IPS-11a (cell line): Measurements from ENCODE around the gene CDH23.

Source experiments
- H3K4me3 ChIP-seq: one replicate; pipeline ENCODE4 v1.5.1; 2013; ENCODE audit warnings: low read depth, low read length, control low read depth

The CDH23 gene

DNA sequence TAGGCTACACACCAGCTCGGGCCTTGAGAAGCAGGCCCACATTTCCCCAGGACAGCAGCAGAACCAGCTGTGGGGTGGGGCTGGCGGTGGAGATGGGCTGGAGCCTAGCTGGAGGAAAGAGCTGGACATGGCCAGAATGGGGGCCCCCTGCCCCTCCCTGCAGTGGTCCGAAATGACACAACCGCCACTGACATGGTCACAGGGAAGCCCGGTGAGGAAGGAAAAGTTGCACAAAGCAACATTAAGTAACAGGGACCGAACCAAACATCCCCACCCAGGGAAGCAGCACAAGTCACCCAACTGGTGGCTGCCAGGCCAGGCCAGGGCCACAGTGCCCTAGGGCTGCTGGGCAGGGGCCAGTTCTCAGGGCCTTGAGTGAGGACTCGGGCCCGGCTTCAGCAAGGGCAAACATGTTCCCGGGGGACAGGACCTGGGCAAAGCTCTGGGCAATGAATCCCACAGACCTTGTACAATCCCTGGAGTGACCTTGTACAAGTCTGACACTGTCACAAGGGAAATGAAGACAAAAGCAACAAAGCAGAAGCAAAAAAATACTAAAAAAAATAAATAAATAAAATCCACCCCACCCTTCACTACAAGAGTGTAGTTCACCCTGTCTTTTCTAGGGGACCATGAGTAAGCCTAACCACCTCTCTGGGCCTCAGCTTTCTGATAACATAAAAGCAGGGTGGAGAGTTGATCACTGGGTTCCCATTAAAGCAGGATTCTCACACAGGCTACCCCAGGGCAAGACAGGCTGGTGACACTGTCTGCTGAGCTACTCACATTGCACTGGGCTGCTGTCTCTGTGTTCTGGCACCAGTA, 421.3 kb downstream of the CDH23 start:
- H3K4me3 ChIP-seq: no peak overlapping the region

DNA sequence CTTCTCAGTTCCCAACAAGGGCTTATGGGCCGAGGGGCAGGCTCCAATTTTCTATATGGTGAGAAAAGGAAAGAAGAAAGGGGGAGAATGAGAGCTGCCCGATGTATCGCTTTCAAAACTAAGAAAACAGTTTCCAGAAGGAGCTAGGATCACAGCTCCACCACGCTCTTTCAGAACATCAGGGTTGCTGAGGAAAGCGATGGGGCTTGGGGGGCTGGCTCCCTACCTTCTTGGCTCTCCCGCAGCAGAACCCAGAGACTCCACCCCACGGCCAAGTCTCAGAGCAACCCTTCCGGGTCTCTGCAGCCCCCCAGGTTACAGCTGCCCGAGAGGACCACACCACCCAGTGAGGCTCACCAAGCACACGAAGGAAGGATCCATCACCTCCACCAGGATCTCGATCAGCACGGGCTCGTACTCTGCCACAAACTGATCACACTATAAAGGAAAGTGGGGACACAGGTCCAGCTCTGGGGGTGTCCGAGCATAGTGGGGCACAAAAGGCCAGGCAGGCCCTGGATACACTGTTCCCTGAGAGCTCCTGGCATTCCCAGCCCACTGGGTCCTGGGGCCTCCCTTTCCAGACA, 422.0 kb downstream of the CDH23 start:
- H3K4me3 ChIP-seq: no peak overlapping the region

DNA sequence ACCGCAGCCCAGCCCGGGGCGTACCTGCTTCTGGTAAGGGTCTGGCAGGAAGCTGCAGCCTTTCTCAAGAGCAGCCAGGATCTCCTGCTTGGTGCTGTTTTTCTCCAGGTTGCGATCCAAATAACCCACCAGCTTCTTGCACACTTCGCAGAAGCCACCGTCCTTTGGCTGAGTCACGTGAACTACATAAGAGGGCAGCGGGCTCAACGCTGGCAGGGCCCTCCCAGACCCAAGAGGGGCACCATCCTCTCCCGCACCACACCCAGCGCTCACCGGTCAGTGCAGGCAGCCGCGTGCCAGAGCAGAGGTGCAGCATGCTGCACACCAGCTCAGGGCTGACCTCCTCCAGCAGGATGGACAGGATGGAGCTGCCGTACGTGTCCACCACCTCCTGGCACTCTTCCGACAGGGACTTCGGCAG, 422.7 kb downstream of the CDH23 start:
- H3K4me3 ChIP-seq: no peak overlapping the region

DNA sequence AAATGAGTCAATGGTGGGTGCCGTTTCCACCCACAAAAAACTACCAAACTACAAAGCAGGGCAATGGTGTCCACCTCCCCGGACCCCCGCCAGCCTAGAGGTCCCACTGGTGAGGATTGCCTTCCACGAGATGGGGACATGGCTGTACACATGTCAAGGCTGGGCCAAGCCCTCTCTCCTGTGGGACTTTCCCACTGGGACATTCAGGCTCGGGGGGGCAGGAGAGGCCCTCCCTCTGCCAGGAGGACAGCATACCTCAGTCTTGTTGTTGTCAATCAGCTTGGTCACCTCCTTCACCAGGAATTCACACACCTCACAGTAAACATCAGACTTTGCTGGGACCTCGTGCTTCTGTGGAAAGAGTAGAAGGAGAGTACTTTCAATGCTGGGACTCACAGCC, 423.3 kb downstream of the CDH23 start:
- no peak overlapping the region for H3K4me3 ChIP-seq

DNA sequence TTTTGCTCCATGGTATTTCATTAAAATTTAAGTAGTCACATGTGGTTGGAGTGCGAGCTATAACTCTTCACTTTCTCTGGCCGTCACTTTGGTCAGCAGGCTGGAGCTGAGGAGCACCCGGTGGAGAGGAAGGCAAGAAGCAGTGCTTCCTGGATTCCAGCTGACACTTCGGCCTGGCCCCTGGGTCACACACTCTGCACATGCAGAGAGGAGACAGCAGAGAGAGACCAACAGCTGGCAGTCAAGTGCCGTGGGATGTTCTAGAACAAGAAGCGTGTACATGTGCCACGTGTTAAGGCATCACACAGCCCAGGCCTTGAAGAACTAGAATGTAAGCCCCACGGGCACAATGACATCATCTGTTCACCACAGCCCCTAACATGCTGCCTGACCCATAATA, 424.2 kb downstream of the CDH23 start:
- no peak overlapping the region for H3K4me3 ChIP-seq

DNA sequence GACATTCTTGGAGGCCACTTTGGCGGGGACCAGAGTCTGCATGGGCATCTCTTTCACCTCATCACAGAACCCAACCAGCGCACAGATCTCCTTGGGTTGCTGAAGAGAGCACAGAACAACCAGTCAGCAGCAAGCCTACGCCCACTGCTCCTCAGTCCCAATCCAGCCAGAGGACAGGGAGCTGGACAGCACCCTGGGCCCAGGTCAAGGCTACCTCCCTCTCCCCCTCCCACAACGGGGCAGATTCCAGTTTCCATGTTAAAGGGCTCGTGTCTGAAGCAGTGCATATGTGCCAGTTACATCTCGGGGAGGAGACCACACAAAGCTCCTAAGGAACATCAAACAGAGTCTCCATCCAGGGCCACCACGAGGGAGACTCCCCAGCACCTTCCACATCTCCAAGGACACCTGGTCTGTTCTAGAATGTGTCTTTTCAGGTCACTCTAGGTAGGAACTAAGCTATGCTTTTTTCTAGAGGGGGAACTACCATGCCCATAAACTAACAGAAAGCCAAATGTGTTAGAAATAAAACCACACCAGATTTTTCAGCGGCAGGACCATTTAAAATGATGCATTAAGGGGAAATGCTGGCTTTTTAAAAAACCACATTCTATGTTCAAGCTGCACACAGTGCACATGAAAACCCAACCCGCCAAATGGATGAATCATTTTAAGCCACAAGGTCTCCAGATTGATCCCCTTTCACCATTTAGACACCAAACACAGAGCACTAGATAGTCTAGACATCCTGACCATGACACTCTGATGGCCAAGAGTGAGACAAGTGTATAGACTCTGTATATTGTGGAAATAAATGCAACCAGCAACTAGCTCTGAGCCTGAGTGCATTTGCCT, 425.4 kb downstream of the CDH23 start:
- no peak overlapping the region for H3K4me3 ChIP-seq

DNA sequence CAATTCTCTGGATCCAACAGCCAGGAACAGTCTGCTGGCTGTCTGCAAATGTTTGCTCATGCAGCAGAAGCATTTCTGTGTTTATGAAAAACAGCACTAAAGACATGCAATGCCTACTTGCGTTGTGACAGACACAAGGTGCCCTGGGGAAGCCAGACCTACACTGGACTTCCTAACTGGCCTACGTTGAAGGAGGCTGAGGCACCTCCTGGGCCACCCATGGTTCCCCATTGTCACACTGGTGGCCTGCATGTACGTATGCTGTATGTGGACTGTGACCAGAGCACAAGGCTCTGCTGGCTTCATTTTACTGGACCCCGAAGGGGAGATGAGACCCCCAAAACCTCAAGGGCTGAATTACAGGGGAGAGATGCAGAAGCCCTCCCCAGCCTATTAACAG, 426.6 kb downstream of the CDH23 start:
- H3K4me3 ChIP-seq: no peak overlapping the region

DNA sequence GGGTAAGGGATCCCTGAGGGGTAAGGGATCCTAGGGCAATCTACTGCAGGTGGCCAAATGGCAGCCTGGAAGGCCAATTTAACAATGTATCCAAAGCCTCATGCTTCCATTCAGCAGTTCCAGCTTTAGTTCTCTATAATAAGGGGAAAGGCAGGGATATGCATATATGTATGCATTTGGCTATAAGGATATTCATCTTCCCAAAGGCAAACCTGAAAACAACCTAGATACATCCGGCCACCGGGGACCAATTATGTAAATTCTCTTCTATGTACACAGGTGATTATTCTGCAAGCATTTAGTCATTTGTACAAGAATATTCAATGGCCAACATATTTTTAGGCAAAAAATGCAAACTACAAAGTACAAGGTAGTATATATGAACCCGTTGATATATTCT, 427.6 kb downstream of the CDH23 start:
- no peak overlapping the region for H3K4me3 ChIP-seq

DNA sequence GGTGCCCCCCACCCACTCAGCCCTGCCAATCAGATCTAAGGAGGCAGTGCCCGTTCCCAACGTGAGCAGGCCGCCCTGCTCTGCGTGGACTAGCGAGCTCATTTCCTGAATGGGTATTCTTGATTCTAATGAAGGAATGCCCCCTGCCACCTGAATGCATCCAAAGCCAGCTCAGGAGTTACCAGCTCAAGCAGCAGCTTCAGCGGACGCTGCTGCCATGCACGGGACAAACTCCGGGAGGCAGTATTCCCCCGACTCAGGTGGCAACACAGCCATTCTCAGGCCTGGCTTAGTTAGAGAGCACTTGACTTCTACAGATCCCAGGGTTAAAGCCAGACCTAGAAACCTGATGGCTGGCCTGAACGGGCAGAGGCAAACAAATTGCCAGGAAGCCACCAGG, 428.5 kb downstream of the CDH23 start:
- no peak overlapping the region for H3K4me3 ChIP-seq

DNA sequence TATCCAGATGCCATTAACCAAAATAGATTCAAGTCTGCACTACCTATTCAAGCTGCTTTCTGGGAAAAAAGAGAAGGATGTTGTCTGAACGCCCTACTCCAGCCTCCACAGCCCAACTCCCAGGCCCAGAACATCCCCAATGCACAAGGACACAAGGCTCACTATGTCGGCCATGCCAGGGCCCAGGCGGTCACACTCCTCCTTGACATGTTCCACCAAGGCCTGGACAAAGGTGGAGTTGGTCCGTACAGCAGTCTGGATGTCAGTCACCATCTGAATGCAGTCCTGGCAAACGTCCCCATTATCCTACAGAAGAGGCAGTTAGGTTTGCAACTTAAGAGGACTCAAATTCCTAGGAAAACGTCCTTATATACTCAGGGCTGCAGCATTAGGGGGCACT, 431.1 kb downstream of the CDH23 start:
- no peak overlapping the region for H3K4me3 ChIP-seq

DNA sequence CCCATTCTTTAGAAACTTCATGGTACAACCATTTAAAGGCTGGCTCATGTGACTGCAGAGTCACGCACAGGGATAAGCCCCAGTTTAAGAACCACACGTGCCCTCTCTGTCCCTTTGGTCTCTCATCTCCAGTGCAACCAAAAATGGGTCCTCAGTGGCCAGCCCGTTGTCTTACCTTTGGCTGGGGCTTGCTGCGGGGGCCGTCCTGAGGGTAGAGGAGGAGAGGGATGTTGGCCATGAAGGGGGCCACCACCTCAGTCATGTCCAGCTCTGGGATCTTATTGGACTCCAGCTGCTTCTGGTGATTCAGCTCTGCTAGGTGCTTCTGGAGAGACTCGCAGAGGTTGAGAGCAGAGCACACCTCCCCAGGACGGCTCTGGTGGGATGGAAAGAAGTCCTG, 432.0 kb downstream of the CDH23 start:
- H3K4me3 ChIP-seq: no peak overlapping the region

DNA sequence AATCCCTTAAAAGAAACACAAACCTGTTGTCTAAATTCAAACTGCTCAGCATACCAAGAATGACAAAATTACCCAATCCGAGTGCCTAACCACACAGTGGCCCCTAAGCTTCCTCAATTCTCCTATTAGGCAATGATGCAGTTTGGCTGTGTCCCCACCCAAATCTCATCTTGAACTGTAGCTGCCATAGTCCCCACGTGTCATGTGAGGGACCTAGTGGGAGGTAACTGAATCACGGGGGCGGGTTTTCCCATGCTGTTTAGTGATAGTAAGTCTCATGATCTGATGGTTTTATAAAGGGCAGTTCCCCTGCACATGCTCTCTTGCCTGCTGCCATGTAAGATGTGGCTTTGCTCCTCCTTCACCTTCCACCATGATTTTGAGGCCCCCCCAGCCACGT, 432.5 kb downstream of the CDH23 start:
- H3K4me3 ChIP-seq: no peak overlapping the region

DNA sequence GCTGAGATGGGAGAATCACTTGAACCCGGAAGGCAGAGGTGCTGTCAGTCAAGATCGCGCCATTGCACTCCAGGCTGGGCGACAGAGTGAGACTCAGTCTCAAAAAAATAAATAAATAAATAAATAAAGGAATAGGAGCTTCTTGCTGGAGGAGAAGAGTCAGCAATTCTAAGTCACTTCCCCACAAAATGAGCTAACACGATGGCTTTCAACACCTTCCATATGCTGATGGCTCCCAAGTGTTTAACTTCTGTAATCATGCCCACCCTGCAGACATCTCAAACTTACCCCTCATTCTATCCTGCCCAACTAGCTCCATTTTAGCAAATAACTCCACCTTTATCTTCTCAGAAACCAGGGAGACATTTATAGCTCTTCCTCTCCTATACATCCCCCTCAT, 433.2 kb downstream of the CDH23 start:
- no peak overlapping the region for H3K4me3 ChIP-seq

DNA sequence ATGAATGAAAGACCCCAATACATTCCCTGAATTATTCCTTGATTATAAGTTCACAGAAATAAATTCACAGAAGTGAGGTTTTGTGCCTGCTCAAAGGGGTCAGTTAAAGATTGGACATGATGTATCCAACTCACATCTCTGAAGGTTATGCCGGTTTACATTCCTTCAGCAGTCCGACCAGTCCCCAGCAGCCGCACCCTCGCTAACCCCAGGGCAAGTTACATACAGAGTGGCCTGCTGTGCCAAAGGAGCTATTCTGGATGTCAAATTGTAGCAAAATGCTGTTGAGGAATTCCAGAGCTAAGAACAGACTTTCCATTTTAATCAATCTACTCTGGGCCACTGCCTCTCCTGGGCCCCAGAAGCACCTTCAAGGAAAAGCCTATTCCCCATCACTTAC, 434.0 kb downstream of the CDH23 start:
- no peak overlapping the region for H3K4me3 ChIP-seq

DNA sequence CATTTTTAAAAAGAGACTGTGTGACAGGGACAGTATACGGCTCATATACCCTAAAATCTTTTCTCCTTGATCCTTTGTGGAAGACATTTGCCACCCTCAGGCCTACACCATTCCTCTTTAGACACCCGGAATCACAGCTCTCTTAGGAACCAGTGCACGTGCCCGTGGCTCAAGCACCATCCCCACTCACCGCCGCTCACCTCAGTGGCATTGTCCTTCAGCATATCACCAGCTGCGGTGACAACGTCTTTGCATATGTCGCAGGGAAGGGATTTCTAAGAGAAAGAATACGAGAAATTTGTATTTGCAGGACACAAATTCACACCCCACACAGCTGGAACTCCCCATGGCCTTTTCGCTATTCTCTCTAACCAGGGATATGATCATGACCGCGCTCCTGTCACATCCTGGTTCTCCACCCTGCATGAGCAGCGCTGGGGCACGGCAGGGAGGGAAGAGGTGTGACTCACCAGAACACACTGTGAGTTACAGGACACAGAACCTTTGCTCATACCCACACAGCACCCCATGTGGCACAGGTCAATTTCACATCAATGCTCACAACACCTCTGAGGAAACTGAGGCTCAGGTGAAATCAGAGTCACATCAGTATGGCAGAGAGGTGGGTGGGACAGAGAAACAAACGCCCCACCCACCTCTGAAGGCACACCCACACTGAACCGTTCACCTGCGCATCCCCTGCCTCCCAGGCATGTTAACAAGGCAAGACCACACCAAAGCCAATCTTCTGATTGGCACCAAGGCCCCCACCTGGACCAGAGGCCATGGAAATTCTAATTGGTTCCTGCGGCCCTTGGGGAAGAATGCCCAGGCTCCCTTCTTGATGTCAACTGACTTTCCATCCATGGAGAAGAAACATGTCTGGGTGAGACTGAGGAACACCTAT, 435.2 kb downstream of the CDH23 start:
- no peak overlapping the region for H3K4me3 ChIP-seq

DNA sequence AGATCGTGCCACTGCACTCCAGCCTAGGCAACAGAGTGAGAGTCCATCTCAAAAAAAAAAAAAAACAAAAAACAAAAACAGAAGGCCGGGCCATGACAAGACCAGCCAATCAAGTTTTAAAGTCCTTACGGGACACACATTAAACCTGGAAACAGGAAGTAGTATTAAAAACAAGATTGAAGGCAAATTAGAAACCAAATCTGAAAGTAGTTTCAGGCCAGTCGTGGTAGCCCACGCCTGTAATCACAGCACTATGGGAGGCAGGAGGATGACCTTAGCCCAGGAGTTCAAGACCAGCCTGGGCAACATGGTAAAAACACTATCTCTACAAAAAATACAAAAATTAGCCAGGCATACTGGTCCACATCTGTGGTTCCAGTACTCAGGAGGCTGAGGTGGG, 436.2 kb downstream of the CDH23 start:
- H3K4me3 ChIP-seq: no peak overlapping the region

DNA sequence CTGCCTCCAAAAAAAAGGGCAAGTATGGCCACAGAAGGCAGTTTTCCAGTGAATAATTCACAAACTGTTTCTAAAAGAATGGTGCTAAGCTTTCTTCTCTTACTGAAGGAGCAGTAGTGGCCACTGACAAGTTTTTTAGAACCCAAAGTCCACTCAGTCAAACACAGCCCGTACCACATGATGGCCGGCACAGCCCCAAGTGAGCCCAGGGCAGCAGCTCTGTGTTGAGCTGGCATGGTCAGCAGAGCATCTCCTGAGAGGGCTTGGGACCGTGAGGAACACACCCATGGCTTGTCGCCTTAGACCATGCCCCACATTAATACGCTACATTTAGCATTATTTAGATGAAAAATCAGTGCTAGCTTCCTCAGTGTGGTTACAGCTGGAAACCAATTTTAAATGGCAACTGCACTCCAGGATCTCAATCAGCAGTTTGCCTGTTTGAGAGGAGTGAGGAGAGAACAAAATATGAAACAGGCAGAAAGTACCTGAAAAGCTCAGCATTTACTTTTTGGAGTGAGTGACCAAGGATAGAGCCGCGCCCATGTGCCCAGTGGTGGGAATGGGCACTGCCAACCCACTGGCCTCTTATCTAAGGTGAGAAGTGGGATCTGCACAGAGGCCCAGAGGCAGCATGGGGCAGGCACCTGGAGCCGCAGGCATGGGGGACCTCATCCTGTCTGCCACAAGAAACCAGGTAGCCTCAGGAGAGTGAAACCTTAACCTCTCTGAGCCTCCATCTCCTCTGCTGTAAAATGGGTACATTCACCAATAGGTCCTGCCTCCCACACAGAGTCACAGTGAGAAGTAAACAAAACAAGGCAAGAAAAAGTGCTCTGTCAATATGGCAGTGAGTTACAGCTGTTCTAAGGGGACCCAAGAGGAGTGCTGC, 437.0 kb downstream of the CDH23 start:
- H3K4me3 ChIP-seq: no peak overlapping the region

DNA sequence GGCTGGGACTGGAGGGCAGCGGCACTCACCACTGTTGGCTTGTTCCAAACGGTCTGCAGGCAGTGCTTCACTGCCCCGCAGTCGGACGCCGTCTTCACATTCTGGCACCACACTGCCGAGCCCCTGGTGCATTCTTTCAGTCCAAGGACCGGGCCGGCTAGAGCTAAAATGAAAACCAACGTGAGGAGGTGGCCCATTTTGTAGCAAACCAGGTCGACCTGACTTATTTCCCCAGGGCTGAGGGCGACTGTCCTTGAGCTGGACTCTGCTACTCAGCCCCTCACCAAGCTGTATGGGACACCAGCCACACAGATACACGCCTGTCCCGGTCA, 437.6 kb downstream of the CDH23 start:
- H3K4me3 ChIP-seq: no peak overlapping the region

DNA sequence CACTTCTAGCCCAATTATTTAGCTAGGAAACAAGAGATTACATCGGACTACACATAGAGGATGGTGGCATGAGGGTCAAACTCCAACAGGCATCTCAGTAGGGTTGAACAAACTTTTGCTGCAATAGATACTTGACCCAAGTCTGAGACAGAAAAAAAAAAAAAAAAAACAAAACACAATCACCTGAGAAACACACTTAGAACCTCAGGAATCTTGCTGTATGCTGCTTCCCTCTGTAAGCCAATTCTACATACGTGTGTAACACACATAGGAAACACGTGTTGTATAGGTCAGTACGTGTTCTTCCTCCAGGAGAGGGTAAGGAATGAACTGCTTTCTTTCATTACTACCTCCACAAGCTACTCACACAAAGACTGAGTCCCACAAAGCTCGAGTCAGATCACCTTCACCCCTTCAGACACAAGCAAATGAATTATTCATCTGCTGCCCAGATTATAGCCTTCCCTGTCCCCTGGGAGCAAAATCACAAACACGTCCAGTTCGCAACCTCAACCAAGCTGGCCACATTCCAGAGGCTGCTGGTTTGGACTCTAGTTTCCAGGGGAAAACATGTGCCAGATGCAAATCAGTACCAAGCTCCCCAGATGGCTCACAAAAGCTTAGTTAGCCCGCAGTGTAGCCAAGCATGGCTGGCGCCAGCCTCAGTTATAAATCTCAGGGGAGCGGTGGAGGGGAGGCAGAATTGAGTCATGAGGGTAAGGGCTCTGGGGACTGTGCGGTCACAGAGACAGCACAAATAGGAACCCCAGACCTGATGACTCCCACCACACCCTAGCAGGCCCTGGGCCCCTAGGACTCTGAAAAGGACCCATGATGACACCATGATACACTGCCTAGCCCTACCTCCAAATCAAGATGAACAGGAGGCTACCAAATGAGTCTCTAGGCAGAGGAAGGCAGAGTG, 439.2 kb downstream of the CDH23 start:
- H3K4me3 ChIP-seq: no peak overlapping the region
